Activated CD4-positive, alpha-beta memory T cell treated with anti-CD3 and anti-CD28 coated beads for 36 hours (primary cell): ENCODE results near the gene TAF4. TPM values are rescaled to one million over a fixed set of nuclear protein-coding genes. Genes with fewer than 3 reads are reported as not detected.

ENCODE experiments used
- CTCF ChIA-PET: fragments of 350-600 bp; sonication (Branson Sonifier 250); formaldehyde crosslinking; loops from one replicate; lab custom pipeline; 2021; ENCODE audit warnings: antibody characterized with exemption, inconsistent platforms; lab: Charles Lee
- POLR2A ChIA-PET: fragments of 350-600 bp; sonication (Branson Sonifier 250); formaldehyde crosslinking; loops from one replicate; lab custom pipeline; 2021; ENCODE audit warnings: antibody characterized with exemption; lab: Charles Lee
- DNase-seq: peaks from one replicate; pipeline ENCODE4 v3.0.0-alpha.2; 2020
- H3K27ac Mint-ChIP-seq: one replicate; pipeline ENCODE4 v1.8.0; 2021; ENCODE audit warnings: mixed read lengths
- H3K27me3 Mint-ChIP-seq: one replicate; pipeline ENCODE4 v1.8.0; 2021; ENCODE audit warnings: mixed read lengths
- H3K36me3 Mint-ChIP-seq: one replicate; pipeline ENCODE4 v1.8.0; 2021; ENCODE audit warnings: mixed read lengths
- H3K4me1 Mint-ChIP-seq: one replicate; pipeline ENCODE4 v1.8.0; 2021; ENCODE audit warnings: low read depth, mixed read lengths
- H3K4me3 Mint-ChIP-seq: one replicate; pipeline ENCODE4 v1.8.0; 2021; ENCODE audit warnings: mild to moderate bottlenecking, mixed read lengths
- H3K9me3 Mint-ChIP-seq: one replicate; pipeline ENCODE4 v1.8.0; 2021; ENCODE audit warnings: mixed read lengths
- intact Hi-C: fragments of 100-400 bp; cut with micrococcal nuclease; formaldehyde crosslinking; loops from one replicate; pipeline ENCODE4 v1.15.1; 2023
- total RNA-seq, 2 experiments: library from RNA; stranded (reverse); gene quantifications; one replicate each; pipeline ENCODE4 v1.2.3, GENCODE V29; 2021

The TAF4 gene
- total RNA-seq, 2 experiments from 2014 or later, result 15.3 to 17.0 TPM

GRCh38 chr20:61942526-61942925 is 123.2 kb downstream of the TAF4 start:
- H3K27me3 Mint-ChIP-seq, result no peaks in the 10 kb centered on the region
- ChIA-PET POLR2A (no interaction called here), CTCF (no interaction called here)
- no peak overlapping the region for H3K4me3 Mint-ChIP-seq
- H3K4me1 Mint-ChIP-seq, result no peaks in the 10 kb centered on the region
- intact Hi-C loops, result no loop called here
- no peaks in the 10 kb centered on the region for H3K9me3 Mint-ChIP-seq
- H3K27ac Mint-ChIP-seq, result no peak overlapping the region
- no peaks in the 10 kb centered on the region for H3K36me3 Mint-ChIP-seq
- no peak for DNase-seq

DNA sequence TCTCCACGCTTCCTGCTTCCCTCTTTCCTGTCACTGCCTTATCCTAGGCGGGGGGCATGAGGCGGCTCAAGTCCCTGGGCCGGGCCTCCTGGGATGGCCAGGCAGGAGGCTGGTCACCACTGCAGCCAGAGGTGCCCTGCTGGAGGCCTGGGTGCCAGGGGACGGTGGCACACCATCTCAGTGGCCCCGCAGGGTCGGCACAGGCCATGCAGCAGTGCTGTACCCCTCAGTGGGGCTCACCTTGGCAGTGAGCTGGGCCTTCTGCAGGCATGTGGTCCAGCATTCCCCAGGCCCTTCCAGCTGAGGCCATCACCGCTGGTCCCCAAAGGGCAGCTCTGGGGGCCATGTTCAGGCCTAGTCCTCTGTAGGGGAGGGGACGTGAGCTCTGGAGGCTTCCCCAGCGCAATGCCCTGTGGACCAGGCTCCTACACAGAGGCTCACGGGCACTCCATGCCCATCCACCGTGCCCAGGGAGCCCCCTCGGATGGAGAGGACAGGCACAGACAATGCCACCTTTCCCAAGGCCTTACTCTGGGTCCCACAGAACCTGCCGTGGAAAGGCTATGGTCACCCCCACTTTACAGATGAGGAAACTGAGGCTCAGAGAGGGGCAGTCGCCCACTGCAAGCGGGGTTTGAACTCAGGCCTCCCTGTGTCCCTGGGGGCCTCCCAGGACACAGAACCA is 123.8 kb downstream of the TAF4 start:
- Mint-ChIP-seq H3K27ac (no peak overlapping the region), H3K4me1 (no peaks in the 10 kb centered on the region), H3K36me3 (no peaks in the 10 kb centered on the region), H3K4me3 (no peak overlapping the region), H3K27me3 (no peaks in the 10 kb centered on the region), H3K9me3 (no peaks in the 10 kb centered on the region)
- intact Hi-C loops, result no loop called here
- POLR2A ChIA-PET, result no interaction called here
- DNase-seq, result no peak
- CTCF ChIA-PET, result no interaction called here

DNA sequence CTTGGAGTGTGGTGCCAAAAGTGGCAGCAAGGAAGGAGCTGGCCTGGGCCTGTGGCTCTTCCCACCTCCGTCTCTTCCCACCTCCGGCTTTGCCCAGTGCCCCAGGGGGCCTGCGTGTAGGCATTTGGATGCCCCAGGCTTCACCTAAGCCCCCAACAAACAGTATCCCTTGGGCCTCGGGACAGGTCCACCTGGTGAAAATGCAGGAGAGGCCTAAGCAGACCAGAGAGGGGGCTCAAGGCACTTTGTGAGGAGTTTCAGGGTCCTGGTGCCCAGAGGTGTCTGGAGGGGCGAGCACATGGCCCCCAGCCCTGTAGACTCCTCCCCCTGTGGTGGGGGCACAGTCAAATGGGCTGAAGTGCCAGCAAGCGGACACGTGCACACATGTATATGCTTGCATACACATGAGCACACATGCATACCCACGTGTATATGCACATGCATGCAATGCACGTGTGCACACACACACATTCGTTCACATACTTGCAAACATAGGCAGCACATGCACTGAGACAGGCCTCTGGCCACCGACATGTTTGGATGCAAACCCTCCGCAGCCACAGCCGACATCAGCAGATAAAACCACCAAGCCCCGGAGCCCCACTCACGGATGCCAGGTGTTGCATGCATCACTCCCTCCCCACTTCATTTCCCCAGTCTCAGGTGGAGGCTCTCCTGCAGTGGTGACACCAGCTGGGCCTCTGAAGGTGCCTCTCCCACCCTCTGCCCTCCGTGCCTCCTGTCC is 124.5 kb downstream of the TAF4 start:
- H3K27me3 Mint-ChIP-seq, result no peaks in the 10 kb centered on the region
- no peak overlapping the region for H3K27ac Mint-ChIP-seq

GRCh38 chr20:61940491-61940890 is 125.2 kb downstream of the TAF4 start:
- Mint-ChIP-seq H3K27ac (no peak overlapping the region), H3K36me3 (no peaks in the 10 kb centered on the region), H3K4me3 (no peak overlapping the region), H3K4me1 (no peaks in the 10 kb centered on the region), H3K27me3 (no peaks in the 10 kb centered on the region), H3K9me3 (no peaks in the 10 kb centered on the region)
- DNase-seq, result no peak
- POLR2A ChIA-PET, result no interaction called here
- CTCF ChIA-PET, result no interaction called here
- intact Hi-C loops, result no loop called here

More for the DNA sequence above, 124.5 kb downstream of the TAF4 start:
- no peak overlapping the region for H3K4me3 Mint-ChIP-seq
- H3K36me3 Mint-ChIP-seq, result no peaks in the 10 kb centered on the region
- no peaks in the 10 kb centered on the region for H3K4me1 Mint-ChIP-seq
- POLR2A ChIA-PET, result no interaction called here
- DNase-seq, result no peak
- intact Hi-C loops, result no loop called here
- CTCF ChIA-PET, result no interaction called here
- no peaks in the 10 kb centered on the region for H3K9me3 Mint-ChIP-seq

- no peaks in the 10 kb centered on the region for H3K9me3 Mint-ChIP-seq
- POLR2A ChIA-PET, result no interaction called here
- no peak overlapping the region for H3K27ac Mint-ChIP-seq
- no peaks in the 10 kb centered on the region for H3K4me1 Mint-ChIP-seq
- no peaks in the 10 kb centered on the region for H3K36me3 Mint-ChIP-seq
- H3K27me3 Mint-ChIP-seq, result no peaks in the 10 kb centered on the region
- CTCF ChIA-PET, result no interaction called here
- H3K4me3 Mint-ChIP-seq, result no peak overlapping the region
- intact Hi-C loops, result no loop called here
- DNase-seq, result no peak
Observed at GRCh38 chr20:61939691-61940360, 125.9 kb downstream of the TAF4 start.

- Mint-ChIP-seq H3K4me3 (no peak overlapping the region), H3K27ac (no peak overlapping the region), H3K36me3 (no peaks in the 10 kb centered on the region), H3K4me1 (no peaks in the 10 kb centered on the region), H3K27me3 (no peaks in the 10 kb centered on the region), H3K9me3 (no peaks in the 10 kb centered on the region)
- ChIA-PET POLR2A (no interaction called here), CTCF (no interaction called here)
- intact Hi-C loops, result no loop called here
- no peak for DNase-seq
Observed at GRCh38 chr20:61938839-61939690, 126.6 kb downstream of the TAF4 start.

DNA sequence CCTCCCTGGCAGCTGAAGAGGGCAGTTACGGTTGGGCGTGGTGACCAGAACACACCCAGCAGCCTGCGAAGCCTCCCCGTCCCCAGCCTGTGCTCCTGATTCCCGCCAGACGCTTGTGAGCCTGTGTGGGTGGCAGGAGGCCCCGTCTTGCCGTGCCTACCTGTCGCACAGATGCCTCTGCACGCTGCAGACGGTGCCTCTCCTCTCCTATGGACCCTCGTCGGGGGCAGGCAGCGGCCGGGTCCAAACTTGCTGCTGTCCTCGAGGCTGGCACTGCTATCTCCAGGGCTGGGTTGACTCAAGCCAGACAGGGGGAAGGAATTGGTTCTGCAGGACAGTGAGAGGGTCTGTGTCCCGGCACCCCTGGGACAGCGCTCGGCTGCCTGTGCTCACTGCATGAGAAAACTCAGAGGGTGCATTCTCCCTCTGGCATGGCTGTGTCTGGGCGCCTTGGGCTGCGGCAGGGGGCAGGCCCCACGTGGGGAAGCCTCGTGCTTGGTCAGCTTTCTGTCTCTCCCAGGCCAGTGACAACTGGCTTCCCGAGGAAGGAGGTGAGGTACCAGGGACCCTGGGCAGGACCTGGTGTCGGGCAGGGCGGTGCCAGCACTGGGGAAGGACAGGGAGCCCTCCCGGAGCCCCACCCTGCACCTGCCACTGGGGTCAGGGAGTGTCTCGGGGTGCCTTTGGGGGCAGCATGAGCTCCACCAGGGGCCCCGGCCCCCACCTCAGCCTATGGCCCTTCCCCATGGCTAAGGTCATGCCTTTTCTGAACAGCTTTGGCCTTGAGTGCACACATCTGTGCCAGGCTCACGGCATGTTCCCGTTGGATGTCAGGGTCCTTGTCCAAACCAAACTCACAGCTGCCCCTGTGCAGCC is 127.5 kb downstream of the TAF4 start:
- Mint-ChIP-seq H3K36me3 (no peaks in the 10 kb centered on the region), H3K27ac (no peak overlapping the region), H3K27me3 (no peaks in the 10 kb centered on the region), H3K4me1 (no peaks in the 10 kb centered on the region), H3K4me3 (no peak overlapping the region), H3K9me3 (no peaks in the 10 kb centered on the region)
- ChIA-PET CTCF (no interaction called here), POLR2A (no interaction called here)
- no peak for DNase-seq
- intact Hi-C loops, result no loop called here

DNA sequence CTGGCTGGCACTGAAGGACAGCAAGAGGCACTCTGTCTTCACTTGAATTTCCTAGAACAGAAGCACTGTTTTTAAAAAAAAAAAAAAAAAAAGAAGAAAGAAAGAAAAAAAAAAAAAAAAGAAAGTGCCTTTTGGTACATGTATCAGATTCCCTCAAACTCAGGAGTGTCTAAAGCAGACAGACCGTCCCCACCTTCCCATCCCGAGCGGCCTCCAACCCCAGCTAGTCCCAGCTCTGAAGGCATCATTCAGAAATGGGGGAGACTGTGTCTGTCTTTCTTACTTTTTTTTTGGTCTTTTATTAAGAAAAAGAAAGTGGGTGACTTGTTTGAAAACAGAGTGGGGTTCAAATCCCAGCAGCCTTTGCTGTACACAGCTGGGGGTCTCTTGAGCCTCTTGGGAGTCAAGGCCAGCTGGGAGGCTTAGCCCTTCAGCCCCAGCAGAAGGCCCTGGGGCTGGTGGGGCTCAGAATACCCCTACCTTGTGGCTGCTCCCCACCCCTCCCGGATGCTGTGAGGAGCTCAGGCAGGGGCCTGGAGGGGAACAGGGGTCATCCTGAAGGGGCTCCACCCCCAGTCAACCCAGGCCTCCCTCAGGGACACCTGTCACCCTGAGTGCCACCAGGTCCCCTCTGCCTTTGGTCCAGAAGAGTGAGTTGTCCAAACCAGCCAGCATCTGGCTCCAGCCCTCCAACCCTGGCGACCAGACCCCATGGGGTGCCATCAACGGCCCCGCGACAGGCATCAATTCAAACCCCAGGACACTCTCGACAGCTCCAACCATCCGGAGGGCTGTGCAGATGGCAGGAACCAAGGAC is 128.3 kb downstream of the TAF4 start:
- no peaks in the 10 kb centered on the region for H3K27me3 Mint-ChIP-seq
- H3K36me3 Mint-ChIP-seq, result no peaks in the 10 kb centered on the region
- no peak overlapping the region for H3K4me3 Mint-ChIP-seq
- DNase-seq, result no peak
- POLR2A ChIA-PET, result no interaction called here
- no peaks in the 10 kb centered on the region for H3K9me3 Mint-ChIP-seq
- intact Hi-C loops, result no loop called here
- CTCF ChIA-PET, result no interaction called here
- H3K4me1 Mint-ChIP-seq, result no peaks in the 10 kb centered on the region
- H3K27ac Mint-ChIP-seq, result no peak overlapping the region

- intact Hi-C loops, result no loop called here
- DNase-seq, result no peak
- H3K4me1 Mint-ChIP-seq, result no peaks in the 10 kb centered on the region
- H3K36me3 Mint-ChIP-seq, result no peaks in the 10 kb centered on the region
- H3K4me3 Mint-ChIP-seq, result no peak overlapping the region
- no peaks in the 10 kb centered on the region for H3K9me3 Mint-ChIP-seq
- no peaks in the 10 kb centered on the region for H3K27me3 Mint-ChIP-seq
- H3K27ac Mint-ChIP-seq, result no peak overlapping the region
- ChIA-PET POLR2A (no interaction called here), CTCF (no interaction called here)
Observed at GRCh38 chr20:61936701-61937131, 129.0 kb downstream of the TAF4 start.

DNA sequence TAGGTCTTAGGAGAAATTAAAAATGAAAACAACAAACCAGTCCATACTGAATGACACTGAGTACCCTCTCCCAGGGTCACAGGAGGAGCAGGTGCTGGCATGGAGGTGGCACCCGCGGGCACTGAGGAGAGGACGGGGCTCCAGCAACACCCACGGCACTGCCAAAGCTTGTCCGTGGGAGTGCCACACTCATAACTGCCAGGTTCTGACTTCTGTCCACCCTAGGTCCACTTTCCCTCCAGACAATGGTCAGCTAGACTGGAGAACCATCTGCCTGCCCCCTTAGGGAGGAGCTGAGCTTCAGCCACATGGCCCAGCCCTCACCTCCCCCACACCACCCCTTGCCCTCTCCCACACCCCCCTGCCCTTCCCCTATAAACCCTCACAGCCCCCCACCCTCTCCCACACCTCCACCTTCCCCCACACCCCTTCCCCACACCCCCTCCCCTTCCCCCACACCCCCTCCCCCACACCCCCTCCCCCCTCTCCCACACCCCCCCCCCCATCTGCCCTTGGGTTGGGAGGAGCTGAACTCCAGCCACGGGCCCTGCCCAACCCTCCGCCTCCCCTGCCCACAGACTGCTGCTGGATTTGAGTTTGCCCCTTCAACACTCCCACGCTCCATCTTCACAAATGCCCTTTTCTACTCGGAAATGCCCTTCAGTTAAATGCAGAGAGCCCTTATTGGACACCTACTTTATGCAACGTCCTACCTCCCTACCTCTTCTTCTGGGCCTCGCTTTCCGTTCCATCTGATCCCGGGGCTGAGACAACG is 129.6 kb downstream of the TAF4 start:
- H3K27me3 Mint-ChIP-seq, result no peaks in the 10 kb centered on the region
- H3K4me3 Mint-ChIP-seq, result no peak overlapping the region
- no peaks in the 10 kb centered on the region for H3K4me1 Mint-ChIP-seq
- ChIA-PET POLR2A (no interaction called here), CTCF (no interaction called here)
- intact Hi-C loops, result no loop called here
- H3K36me3 Mint-ChIP-seq, result no peaks in the 10 kb centered on the region
- DNase-seq, result no peak
- no peak overlapping the region for H3K27ac Mint-ChIP-seq
- H3K9me3 Mint-ChIP-seq, result no peaks in the 10 kb centered on the region
